MG63 (cell line): Measurements from ENCODE around the gene FSIP1. TPM values are rescaled to one million over a fixed set of nuclear protein-coding genes. Genes with fewer than 3 reads are reported as not detected.

Experiments used
- DNase-seq: peaks from one replicate; pipeline ENCODE4 v3.0.0-alpha.2; 2020
- H3K27me3 ChIP-seq: fragments of 250-450 bp; sonication (Bioruptor Pico); 2 replicates; pipeline ENCODE4 v1.5.1; 2020; ENCODE audit warnings: mild to moderate bottlenecking, moderate library complexity
- H3K36me3 ChIP-seq: fragments of 250-450 bp; sonication (Bioruptor Pico); 2 replicates; pipeline ENCODE4 v1.5.1; 2020; ENCODE audit warnings: mild to moderate bottlenecking, moderate library complexity
- H3K4me3 ChIP-seq: fragments of 250-450 bp; sonication (Bioruptor Pico); 2 replicates; pipeline ENCODE4 v1.5.1; 2020; ENCODE audit warnings: mild to moderate bottlenecking, moderate library complexity
- H3K9me3 ChIP-seq: fragments of 250-450 bp; sonication (Bioruptor Pico); 2 replicates; pipeline ENCODE4 v1.5.1; 2020; ENCODE audit warnings: mild to moderate bottlenecking, moderate library complexity
- total RNA-seq: library from RNA; depleted of rRNA; stranded (reverse); fragments of >200 nt; shearing (Covaris generic); gene quantifications from 2 replicates; pipeline ENCODE4 v1.2.3, GENCODE V29; 2014; ENCODE audit warnings: low replicate concordance

Gene FSIP1
- total RNA-seq, 1 experiment from 2014 or later: 3.3 TPM

DNA sequence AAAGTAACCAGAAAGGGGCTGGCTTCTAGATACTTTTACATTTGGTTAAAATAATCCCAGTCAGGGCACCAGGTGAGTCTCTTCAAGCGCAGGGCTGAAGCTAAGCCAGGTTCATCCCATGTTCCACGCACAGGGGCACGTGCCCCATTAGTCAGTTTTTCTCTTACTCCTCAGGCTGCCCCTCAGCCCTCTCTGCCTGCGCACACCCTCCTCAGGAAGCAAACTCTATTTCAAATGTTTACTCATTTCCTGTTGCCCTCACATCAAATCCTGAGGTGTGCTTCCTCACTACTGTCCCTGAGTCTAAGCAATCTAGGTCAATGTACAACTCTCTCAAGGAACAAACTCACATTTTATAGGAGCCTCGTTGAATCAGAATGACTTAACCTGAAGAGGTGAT, 153.3 kb downstream of the FSIP1 start:
- H3K4me3 ChIP-seq: no peak overlapping the region
- DNase-seq: no peak

DNA sequence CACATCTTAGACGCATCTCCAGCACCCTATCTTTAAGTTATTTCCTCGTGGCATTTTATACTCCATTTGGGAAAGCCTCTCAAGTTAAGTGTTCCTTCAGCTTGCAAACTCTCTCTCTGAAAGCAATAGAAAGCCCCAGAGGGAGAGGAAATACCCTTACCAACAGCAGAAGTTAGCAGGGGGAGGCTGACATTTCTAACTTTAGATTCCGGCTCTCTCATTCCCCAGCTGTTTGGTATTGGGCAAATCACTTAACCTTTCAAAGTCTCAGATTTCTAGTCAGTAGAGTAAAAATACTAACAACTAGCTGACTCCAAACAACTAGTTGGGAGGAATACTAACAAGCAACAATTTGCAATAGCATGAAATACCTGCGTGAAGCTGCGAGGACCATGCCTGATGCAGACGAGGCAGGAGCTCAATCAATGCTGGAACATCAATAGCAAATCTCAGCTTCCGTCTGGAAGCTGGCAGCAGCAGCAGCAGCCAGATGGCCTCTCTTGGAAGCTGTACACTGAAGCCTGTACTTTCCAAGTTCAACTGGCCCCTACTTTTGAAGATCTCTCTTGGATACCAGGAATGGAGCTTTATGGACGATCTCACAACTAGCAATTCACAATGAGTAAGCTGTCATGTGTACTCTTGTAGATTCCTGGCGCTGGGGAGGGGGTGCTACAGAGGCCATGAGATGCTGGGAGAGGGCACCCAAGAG, 153.9 kb downstream of the FSIP1 start:
- H3K36me3 ChIP-seq: no peaks in the 10 kb centered on the region; the same call in 1 of the 2 replicates
- H3K27me3 ChIP-seq: no peaks in the 10 kb centered on the region
- no peak for DNase-seq
- H3K4me3 ChIP-seq: no peak overlapping the region
- peaks cover 5% of the 10 kb centered on the region for H3K9me3 ChIP-seq

More for the DNA sequence above, 153.3 kb downstream of the FSIP1 start:
- no peaks in the 10 kb centered on the region for H3K27me3 ChIP-seq
- peaks cover 5% of the 10 kb centered on the region for H3K9me3 ChIP-seq
- H3K36me3 ChIP-seq: no peaks in the 10 kb centered on the region; the same call in 1 of the 2 replicates

DNA sequence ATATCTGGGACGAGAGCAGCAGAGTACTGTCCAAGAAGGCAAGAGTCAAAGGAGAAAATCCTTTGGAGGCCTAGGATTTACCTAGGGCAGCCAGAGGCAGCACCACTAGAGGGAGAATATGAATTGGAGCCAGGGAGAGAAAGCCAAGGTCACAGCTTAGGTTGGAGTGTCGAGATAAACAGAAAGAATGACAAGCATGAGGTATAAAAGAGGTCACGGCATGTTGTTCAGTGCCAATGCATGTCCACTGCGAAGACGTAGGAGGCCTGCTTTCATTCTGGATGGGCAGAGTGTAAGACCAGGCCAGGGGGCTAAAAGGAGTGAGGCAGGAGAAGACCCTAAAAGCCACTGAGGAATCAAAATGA, 154.5 kb downstream of the FSIP1 start:
- Histone ChIP-seq H3K9me3 (peaks cover 5% of the 10 kb centered on the region), H3K36me3 (no peaks in the 10 kb centered on the region; the same call in 1 of the 2 replicates), H3K27me3 (no peaks in the 10 kb centered on the region), H3K4me3 (no peak overlapping the region)
- no peak for DNase-seq

DNA sequence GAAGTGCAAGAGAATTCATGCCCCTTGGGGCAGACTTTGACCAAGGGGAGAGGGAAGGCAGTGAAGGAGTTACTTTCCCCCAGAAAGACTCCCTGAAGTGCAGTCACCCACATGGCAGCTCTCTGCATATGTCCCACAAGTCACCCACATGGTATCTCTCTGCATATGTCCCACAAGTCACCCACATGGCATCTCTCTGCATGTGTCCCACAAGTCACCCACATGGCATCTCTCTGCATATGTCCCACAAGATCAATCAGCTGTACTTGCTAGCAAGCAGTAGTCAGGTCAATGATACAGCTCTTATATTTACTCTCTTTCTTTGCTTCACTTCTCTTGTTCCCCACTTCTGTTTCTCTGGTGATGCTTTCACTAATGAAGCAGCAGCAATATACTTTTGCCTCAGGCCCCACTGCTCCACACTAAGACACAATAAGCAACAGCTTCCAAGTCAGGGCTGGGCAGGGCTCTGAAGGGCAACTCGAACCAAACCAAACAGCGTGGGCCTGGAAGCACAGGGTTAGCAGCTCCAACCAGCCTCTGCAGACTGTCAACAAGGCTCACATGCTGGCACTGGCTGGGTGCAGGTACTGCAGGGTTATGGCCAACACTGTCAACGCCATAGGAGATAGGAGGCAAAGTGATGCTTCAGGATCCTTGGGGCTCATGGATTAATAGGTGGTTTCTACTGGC, 155.0 kb downstream of the FSIP1 start:
- no peaks in the 10 kb centered on the region; the same call in 1 of the 2 replicates for H3K36me3 ChIP-seq
- H3K4me3 ChIP-seq: no peak overlapping the region
- H3K27me3 ChIP-seq: no peaks in the 10 kb centered on the region
- peaks cover 5% of the 10 kb centered on the region for H3K9me3 ChIP-seq
- no peak for DNase-seq

DNA sequence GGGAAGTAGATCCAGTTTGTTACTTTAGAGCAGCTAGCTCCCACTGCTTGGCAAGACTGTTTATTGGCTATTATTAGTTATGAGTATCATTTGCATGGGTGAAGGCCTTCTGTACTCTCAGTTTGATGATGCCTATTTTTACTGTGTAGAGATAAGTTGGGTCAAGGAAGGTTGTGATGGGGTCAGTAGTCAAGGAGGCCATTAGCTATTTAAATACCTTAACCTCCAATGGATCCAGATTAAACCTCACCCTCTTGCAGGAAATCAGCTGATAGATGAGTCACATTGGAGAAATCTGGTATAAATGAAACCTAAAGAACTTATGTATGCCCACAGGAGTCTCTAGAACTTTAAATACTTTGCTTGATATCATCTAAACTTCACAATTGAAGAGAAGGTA, 156.8 kb downstream of the FSIP1 start:
- H3K4me3 ChIP-seq: no peak overlapping the region
- H3K36me3 ChIP-seq: no peaks in the 10 kb centered on the region; the same call in 1 of the 2 replicates
- no peaks in the 10 kb centered on the region for H3K27me3 ChIP-seq
- DNase-seq: no peak
- H3K9me3 ChIP-seq: peaks cover 5% of the 10 kb centered on the region

DNA sequence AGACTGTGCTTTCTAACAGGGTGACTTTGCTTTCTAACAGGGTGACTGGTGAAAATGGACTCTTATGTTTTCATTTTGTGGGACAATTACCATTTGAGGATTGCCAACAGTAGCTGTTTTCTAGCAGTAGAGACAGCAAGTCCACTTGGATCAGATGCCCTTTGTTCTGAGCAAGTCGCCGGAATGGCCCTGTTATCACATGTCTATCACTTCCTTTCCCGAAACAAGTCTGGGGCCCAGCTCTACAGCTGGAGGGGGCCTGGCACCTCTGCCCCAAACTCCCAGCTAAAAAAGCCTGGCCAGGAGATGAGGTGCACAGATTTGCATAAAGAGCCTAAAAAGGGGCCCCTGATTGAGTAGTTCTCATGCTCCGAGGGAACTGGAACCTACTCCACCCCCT, 157.2 kb downstream of the FSIP1 start:
- no peak overlapping the region for H3K4me3 ChIP-seq
- H3K27me3 ChIP-seq: no peaks in the 10 kb centered on the region
- no peak for DNase-seq
- no peaks in the 10 kb centered on the region; the same call in 1 of the 2 replicates for H3K36me3 ChIP-seq
- peaks cover 5% of the 10 kb centered on the region for H3K9me3 ChIP-seq

DNA sequence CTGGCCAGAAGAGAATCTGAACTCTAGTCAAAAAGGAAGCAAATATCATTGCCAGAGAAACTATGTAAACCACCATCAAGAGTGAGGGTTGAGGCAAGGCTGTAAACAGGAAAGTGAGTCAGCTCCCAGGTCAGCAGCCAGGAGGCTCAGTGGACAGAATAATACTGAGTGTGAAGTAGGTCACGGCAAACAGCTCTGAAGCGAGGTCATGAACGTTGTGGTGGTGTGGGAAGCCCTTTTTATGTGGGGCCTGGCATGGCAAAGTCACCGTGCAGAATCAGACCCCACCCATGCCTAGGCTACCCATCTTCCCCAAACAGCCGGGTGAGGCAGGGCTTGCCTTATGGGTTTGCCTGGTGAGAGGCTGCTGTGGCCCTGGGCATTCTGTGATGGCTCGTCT, 157.8 kb downstream of the FSIP1 start:
- H3K27me3 ChIP-seq: no peaks in the 10 kb centered on the region
- peak; percentile 92 for DNase-seq
- H3K4me3 ChIP-seq: no peak overlapping the region
- peaks cover 5% of the 10 kb centered on the region for H3K9me3 ChIP-seq
- H3K36me3 ChIP-seq: no peaks in the 10 kb centered on the region; the same call in 1 of the 2 replicates

DNA sequence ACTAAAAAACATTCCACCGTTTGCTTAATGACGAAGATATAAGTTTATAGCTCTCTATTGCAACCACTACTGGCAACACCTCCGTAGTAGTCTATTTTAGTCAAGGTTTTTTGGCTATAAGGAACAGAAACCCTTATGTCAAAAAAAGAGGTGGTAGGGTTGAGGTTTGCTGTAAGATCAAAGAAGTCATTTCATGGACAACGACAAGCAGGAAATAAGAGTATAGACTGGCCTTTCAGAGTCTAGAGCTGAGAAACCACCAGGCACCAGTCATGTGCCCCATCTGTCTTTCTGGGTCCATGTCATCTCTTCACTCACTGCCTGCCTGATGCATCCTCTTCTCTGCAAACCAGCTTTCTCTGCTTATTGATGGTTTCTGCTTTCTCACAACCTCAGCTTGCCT, 159.1 kb downstream of the FSIP1 start:
- no peak overlapping the region for H3K4me3 ChIP-seq
- no peaks in the 10 kb centered on the region for H3K27me3 ChIP-seq
- H3K9me3 ChIP-seq: peaks cover 5% of the 10 kb centered on the region
- H3K36me3 ChIP-seq: no peaks in the 10 kb centered on the region; the same call in 1 of the 2 replicates
- no peak for DNase-seq

DNA sequence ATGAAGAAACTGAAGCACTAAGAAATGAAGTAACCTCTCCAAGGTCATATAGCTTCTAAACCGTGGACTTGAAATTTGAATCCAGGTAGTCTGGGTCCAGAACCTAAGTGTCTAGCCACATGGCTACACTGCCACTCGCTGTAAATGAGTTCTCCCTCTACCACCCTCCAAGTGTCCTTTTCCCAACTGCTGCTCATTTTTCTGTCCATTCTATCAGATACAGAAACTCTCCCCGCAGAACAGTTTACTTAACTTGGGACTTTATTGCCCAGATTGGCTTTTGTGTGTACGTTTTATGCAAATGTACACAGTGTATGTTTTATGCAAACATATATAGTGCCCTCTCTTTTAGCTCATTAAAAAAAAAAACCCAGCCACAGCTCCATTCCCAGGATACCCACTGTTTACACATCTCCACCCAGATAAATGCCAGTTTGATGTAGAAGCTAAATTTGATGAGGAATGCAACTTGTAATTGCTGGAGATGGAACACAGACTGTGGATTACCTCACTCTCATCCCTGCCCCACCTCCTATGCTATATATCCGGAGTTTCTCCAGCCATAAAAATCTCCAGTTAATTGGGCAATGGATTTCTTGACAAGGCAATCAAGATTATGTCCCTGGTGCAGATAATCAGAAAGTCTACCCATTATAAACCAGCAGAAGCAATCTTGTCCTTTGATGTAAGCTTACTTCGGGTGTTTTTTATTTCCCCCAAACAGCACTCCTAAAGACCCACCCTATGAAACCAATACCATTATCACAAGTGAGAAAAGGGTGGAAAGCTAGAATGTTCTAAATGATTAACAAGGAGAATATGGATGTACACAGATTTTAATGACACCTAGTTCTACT, 159.8 kb downstream of the FSIP1 start:
- DNase-seq: no peak
- no peaks in the 10 kb centered on the region for H3K27me3 ChIP-seq

DNA sequence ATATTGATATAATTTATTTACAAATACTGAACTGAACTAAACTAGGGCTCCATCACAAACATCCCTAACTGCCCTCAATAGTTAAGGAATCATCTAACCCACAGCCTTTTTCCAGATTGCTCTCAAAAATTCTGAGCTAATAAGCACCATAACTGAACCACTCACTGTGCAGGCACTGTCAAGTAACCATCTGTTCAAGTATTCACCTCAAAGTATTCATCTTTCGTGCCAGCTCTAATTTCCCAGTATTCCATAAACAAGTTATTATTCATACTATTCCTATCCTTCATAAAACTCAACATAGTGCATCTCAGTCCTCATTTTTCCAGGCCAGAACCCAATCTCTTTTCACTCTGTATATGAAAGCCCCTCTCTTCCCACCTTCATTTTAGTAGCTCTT, 160.7 kb downstream of the FSIP1 start:
- Histone ChIP-seq H3K9me3 (peaks cover 5% of the 10 kb centered on the region), H3K27me3 (no peaks in the 10 kb centered on the region), H3K4me3 (no peak overlapping the region), H3K36me3 (no peaks in the 10 kb centered on the region; the same call in 1 of the 2 replicates)
- no peak for DNase-seq

More for the DNA sequence above, 159.8 kb downstream of the FSIP1 start:
- Histone ChIP-seq H3K4me3 (no peak overlapping the region), H3K9me3 (peaks cover 5% of the 10 kb centered on the region), H3K36me3 (no peaks in the 10 kb centered on the region; the same call in 1 of the 2 replicates)

DNA sequence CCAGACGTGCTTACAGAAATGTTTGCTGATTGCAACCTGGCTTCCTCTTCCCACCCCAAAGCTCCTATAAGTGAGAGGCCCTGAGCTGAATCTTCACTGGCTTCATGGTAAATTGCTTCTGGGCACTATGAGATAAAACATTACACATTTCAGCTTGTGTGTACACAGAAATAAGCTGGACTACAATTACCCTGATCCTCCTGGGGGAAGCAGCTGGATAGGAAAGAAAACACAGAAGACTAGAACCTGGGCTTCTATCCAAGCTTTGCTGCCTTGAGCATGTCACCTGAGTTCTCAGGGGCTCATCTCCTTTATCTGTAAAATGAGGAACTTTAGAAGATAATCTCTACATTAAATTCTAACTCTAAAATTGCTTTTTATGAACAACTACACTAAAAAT, 161.4 kb downstream of the FSIP1 start:
- Histone ChIP-seq H3K9me3 (peaks cover 1% of the 10 kb centered on the region), H3K4me3 (no peak overlapping the region), H3K27me3 (no peaks in the 10 kb centered on the region), H3K36me3 (no peaks in the 10 kb centered on the region; the same call in 1 of the 2 replicates)
- no peak for DNase-seq

DNA sequence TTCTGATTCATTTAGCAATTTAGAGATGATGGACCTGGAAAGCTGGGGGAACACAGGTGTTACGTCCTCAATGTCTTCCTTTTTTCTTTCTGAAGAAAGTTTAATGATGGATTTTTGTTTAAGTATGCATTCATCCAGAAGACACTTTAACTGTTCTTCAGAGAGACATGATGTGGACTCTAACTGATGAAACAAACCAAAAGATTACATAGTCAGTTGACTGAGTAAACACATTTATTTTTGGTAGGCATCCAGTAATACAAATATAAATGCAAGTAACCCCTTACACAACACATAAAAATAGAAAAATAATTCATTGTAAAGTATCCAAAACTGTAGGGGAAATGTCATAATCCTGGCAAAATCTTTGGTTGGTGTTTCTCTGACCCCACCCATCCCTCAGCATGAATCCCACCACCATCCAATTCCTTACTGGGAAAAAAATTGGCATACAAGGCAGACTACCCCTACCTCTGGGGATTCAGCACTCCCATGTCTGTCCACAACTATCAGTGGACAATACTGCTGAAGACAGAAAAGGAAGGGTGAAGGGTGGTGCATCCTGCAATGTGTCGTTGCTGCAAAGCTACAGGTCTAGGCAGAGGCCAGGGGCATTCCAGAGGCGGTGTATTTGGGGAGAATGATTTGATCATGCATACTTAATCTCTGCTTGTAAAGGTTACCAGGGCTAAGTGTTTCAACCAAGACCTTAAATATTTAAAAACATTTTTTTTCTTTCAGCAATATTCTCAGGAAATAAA, 164.4 kb downstream of the FSIP1 start:
- no peak overlapping the region for H3K4me3 ChIP-seq
- H3K9me3 ChIP-seq: peaks cover 7% of the 10 kb centered on the region; the same call in 1 of the 2 replicates
- H3K36me3 ChIP-seq: no peaks in the 10 kb centered on the region
- DNase-seq: peak; percentile 41
- H3K27me3 ChIP-seq: no peaks in the 10 kb centered on the region

DNA sequence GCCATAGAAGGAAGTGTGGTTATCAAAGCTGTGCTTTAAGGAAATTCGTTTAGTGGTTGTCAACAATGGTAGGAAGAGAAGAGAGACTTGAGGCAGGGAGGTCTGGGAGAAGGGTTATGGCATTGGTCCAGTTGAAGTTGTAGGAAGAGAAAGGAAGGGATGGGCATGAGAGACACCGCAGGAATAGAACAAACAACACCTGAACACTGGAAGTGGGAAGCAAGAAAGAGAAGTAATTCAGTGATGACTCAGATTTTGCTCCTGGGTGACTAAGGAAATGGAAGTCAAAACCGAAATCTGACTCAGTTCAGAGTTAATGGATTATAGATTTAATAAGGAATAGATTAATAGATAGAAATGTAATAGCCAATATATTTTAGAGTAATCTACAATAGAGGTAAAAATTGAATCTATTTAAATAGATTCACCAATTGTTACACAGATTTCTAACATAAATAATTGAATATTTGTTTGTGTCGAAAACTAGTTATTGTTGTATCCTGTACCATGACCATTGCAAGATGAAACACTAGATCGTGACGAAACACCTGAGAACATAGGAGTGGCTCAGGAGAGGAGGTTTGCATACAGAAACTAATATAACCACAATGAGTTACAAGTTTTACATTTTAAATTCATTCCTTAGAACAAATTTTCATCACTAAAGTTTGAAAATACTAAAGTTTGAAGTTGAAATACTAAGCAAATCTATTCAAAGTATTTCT, 165.7 kb downstream of the FSIP1 start:
- Histone ChIP-seq H3K27me3 (no peaks in the 10 kb centered on the region), H3K4me3 (no peak overlapping the region), H3K36me3 (no peaks in the 10 kb centered on the region), H3K9me3 (peaks cover 10% of the 10 kb centered on the region)
- DNase-seq: no peak

DNA sequence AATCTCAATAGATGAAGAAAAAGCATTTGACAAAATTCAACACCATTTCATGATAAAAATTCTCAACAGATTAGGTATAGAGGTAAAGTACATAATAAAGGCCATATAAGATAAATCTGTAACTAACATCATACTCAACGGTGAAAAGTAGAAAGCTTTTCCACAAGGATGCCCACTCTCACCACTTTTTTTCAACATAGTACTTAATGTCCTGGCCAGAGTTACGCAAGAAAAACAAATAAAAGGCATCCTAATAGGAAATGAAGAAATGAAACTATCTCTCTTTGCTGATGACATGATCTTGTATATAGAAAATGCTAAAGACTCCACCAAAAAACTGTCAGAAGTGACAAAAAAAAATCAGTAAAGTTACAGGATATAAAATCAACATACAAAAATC, 168.8 kb downstream of the FSIP1 start:
- no peaks in the 10 kb centered on the region for H3K27me3 ChIP-seq
- no peaks in the 10 kb centered on the region for H3K36me3 ChIP-seq
- DNase-seq: no peak
- no peak overlapping the region for H3K4me3 ChIP-seq
- H3K9me3 ChIP-seq: peaks cover 30% of the 10 kb centered on the region

DNA sequence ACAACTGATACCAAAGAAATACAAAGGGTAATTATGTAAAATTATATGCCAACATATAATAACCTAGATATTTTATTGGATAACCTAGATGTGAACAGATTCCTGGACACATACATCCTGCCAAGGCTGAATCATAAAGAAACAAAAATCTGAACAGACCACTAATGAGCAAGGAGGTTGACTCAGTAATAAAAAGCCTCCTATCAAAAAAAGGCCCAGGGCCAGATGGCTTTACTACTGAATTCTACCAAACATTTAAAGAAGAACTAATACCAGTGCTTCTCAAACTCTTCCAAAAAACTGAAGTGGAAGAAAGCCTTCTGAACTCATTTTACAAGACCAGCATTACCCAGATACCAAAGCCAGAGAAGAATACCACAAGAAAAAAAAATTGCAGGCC, 169.4 kb downstream of the FSIP1 start:
- no peak for DNase-seq
- H3K27me3 ChIP-seq: no peaks in the 10 kb centered on the region
- peaks cover 32% of the 10 kb centered on the region for H3K9me3 ChIP-seq
- H3K4me3 ChIP-seq: no peak overlapping the region
- H3K36me3 ChIP-seq: no peaks in the 10 kb centered on the region

DNA sequence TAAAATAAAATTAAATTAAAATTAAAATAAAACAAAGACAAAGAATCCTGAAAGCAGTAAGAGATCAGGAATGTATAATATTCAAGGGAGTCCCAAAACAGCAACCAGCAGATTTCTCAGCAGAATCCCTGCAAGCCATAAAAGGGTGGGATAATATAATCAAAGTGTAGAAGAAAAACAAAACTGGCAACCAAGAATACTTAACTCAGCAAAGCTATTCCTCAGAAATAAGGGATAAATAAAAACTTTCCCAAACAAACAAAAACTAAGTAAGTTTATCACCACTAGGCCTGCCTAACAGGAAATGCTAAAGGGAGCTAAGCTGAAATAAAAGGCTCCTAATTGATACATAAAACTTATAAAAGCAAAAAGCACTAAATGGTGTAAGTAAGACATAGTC, 172.0 kb downstream of the FSIP1 start:
- H3K36me3 ChIP-seq: no peaks in the 10 kb centered on the region
- no peak for DNase-seq
- H3K9me3 ChIP-seq: peaks cover 35% of the 10 kb centered on the region
- no peak overlapping the region for H3K4me3 ChIP-seq
- no peaks in the 10 kb centered on the region for H3K27me3 ChIP-seq
